ENCODE data around the gene NMNAT1. TPM values are rescaled to one million over a fixed set of nuclear protein-coding genes. Genes with fewer than 3 reads are reported as not detected.
"Not testable (repeated sequence)": the region's sequence is repeated elsewhere in the genome, so short reads cannot be mapped to it uniquely, and the experiment has no call there.

The NMNAT1 gene
- total and polyA plus RNA-seq, 7 donors = 5.1 to 14.6 (median 9.7) TPM

DNA sequence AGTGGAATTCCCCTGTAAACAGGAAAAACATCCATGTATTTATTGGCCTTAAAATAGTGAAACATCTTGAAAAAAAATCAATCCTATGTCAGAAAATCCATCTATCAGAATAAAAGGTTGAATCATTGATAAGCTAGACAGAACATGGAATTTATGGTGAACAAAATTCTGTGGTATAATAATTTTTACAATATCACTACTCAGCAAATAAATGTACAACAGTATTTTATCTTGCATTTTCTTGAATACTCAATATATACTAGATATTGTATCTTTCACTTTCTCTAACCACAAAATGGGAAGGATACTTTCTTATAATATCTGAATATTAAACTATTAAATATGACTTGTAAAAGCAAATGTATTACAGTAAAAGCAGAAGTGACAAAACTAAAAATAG lies 83.8 kb downstream of the NMNAT1 start:
- DNase-seq = no peak
- intact Hi-C loops (cut with DNase I) = no loop called here
- TF ChIP-seq, protein P1, sequence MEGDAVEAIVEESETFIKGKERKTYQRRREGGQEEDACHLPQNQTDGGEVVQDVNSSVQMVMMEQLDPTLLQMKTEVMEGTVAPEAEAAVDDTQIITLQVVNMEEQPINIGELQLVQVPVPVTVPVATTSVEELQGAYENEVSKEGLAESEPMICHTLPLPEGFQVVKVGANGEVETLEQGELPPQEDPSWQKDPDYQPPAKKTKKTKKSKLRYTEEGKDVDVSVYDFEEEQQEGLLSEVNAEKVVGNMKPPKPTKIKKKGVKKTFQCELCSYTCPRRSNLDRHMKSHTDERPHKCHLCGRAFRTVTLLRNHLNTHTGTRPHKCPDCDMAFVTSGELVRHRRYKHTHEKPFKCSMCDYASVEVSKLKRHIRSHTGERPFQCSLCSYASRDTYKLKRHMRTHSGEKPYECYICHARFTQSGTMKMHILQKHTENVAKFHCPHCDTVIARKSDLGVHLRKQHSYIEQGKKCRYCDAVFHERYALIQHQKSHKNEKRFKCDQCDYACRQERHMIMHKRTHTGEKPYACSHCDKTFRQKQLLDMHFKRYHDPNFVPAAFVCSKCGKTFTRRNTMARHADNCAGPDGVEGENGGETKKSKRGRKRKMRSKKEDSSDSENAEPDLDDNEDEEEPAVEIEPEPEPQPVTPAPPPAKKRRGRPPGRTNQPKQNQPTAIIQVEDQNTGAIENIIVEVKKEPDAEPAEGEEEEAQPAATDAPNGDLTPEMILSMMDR (IDR thresholded peaks at IDR 0.05) = no peak
- TF ChIP-seq EP300 (IDR thresholded peaks at IDR 0.05) (no peak), POLR2A (IDR thresholded peaks at IDR 0.05) (no peak), POLR2AphosphoS5 (IDR thresholded peaks at IDR 0.05) (no peak)
- no peaks in the 10 kb centered on the region for H3K36me3 ChIP-seq
- H3K4me3 ChIP-seq = no peak overlapping the region
- no peak overlapping the region for H3K27ac ChIP-seq
- no peaks in the 10 kb centered on the region for H3K9me3 ChIP-seq
- H3K4me1 ChIP-seq = peaks cover 0 to 2% (median 0%) of the 10 kb centered on the region in 4 donors
- no peaks in the 10 kb centered on the region for H3K27me3 ChIP-seq

- intact Hi-C loops (cut with DNase I); H3K27ac ChIP-seq; H3K36me3 ChIP-seq; H3K27me3 ChIP-seq; H3K4me3 ChIP-seq; DNase-seq; H3K9me3 ChIP-seq: not testable (repeated sequence)
- WGBS, 2 donors = 91% methylated on average over 24 of the region's 24 CpGs
- peaks cover 0 to 12% (median 2%) of the 10 kb centered on the region in 4 donors for H3K4me1 ChIP-seq
These were observed 85.8 kb downstream of the NMNAT1 start for GRCh38 chr1:10028956-10029500.

DNA sequence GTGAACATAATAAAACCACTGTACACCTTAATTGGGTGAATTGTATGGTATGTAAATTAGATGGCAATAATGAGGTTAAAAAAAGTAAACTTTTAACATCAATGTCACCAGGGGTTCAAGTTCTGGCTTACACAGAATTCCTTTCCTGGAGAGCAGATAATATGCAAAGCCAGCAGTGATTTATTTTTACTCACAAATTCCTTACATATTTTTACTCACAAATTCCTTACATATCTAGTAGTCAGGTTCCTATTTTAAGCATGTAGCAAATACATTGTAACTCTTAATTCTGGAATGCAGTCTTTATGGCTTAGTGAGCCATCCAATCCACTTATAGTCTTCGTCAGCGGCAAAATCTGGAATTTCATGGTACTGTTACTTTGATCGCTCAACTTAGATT lies 88.2 kb downstream of the NMNAT1 start:
- no peaks in the 10 kb centered on the region for H3K9me3 ChIP-seq
- no peaks in the 10 kb centered on the region for H3K27me3 ChIP-seq
- TF ChIP-seq, protein P1 (IDR thresholded peaks at IDR 0.05) = no peak
- TF ChIP-seq POLR2AphosphoS5 (IDR thresholded peaks at IDR 0.05) (no peak), POLR2A (IDR thresholded peaks at IDR 0.05) (no peak), EP300 (IDR thresholded peaks at IDR 0.05) (no peak)
- H3K36me3 ChIP-seq = peaks cover 0 to under 1% (median 0%) of the 10 kb centered on the region in 4 donors
- peaks cover 0 to 24% (median 20%) of the 10 kb centered on the region in 4 donors for H3K4me1 ChIP-seq
- 91 to 97% methylated on average over 3 of the region's 3 CpGs for WGBS, 2 donors
- no peak overlapping the region for H3K27ac ChIP-seq
- DNase-seq = no peak
- intact Hi-C loops (cut with DNase I) = loop anchor here (5.0 kb wide), 1 partner anchor 89 kb away; the partner anchor contains the start of genes LZIC and NMNAT1
- H3K4me3 ChIP-seq = no peak overlapping the region

- Histone ChIP-seq H3K36me3 (peaks cover 0 to 14% (median 0%) of the 10 kb centered on the region in 4 donors), H3K27me3 (no peaks in the 10 kb centered on the region), H3K4me3 (peak within 1 kb of the TSS; percentile 95 to 97 (median 96)), H3K9me3 (no peaks in the 10 kb centered on the region), H3K4me1 (peaks cover 0 to 28% (median 21%) of the 10 kb centered on the region in 4 donors), H3K27ac (peak within 1 kb of the TSS; percentile 91 to 98 (median 96))
- intact Hi-C loops (cut with DNase I) = loop anchor here (1.0 to 5.0 kb wide), 4 partner anchors 76 to 178 kb away; partner anchors contain the start of genes KIF1B, LZIC and NMNAT1
- 0 to 1% methylated on average over 73 of the region's 73 CpGs for WGBS, 2 donors
- TF ChIP-seq, protein P1 (IDR thresholded peaks at IDR 0.05) = peak in 3 of 4 experiments; percentile 58 to 75 (median 69)
- TF ChIP-seq POLR2A (IDR thresholded peaks at IDR 0.05) (peak in 1 of 2 donors; percentile 33), POLR2AphosphoS5 (IDR thresholded peaks at IDR 0.05) (peak; percentile 33 to 75 (median 64)), EP300 (IDR thresholded peaks at IDR 0.05) (no peak)
- peak; percentile 98 for DNase-seq
These were observed 89.5 kb downstream of the NMNAT1 start, which contains the start of gene UBE4B for GRCh38 chr1:10032590-10033358. Gene UBE4B (plus strand): TSS chr1:10032958. CDS start chr1:10033671, 713 bp downstream.

GRCh38 chr1:10033359-10033845 lies 90.1 kb downstream of the NMNAT1 start:
- H3K27ac ChIP-seq = peak overlapping the region; percentile 91 to 98 (median 96)
- peak; percentile 62 for DNase-seq
- peak overlapping the region; percentile 95 to 97 (median 96) for H3K4me3 ChIP-seq
- H3K4me1 ChIP-seq = peaks cover 0 to 28% (median 21%) of the 10 kb centered on the region in 4 donors
- H3K27me3 ChIP-seq = no peaks in the 10 kb centered on the region
- H3K9me3 ChIP-seq = no peaks in the 10 kb centered on the region
- H3K36me3 ChIP-seq = peaks cover 0 to 20% (median 0%) of the 10 kb centered on the region in 4 donors
- TF ChIP-seq, protein P1 (IDR thresholded peaks at IDR 0.05) = no peak
- no peak for TF ChIP-seq POLR2A (IDR thresholded peaks at IDR 0.05)
- TF ChIP-seq EP300 (IDR thresholded peaks at IDR 0.05) = no peak
- no peak for TF ChIP-seq POLR2AphosphoS5 (IDR thresholded peaks at IDR 0.05)
- WGBS, 2 donors = 0 to 1% methylated on average over 19 of the region's 19 CpGs
- intact Hi-C loops (cut with DNase I) = loop anchor here (2.0 to 5.0 kb wide), 3 partner anchors 75 to 177 kb away; partner anchors contain the start of genes KIF1B, LZIC and NMNAT1
